ENCODE results near the gene APOL4. TPM values are rescaled to one million over a fixed set of nuclear protein-coding genes. Genes with fewer than 3 reads are reported as not detected.

The APOL4 gene
- total and polyA plus RNA-seq, 12 donors, result 1.6 to 22.6 (median 4.2) TPM; not detected in 1

GRCh38 chr22:36141481-36141880 lies 60.1 kb downstream of the APOL4 start:
- TF ChIP-seq, protein P1, sequence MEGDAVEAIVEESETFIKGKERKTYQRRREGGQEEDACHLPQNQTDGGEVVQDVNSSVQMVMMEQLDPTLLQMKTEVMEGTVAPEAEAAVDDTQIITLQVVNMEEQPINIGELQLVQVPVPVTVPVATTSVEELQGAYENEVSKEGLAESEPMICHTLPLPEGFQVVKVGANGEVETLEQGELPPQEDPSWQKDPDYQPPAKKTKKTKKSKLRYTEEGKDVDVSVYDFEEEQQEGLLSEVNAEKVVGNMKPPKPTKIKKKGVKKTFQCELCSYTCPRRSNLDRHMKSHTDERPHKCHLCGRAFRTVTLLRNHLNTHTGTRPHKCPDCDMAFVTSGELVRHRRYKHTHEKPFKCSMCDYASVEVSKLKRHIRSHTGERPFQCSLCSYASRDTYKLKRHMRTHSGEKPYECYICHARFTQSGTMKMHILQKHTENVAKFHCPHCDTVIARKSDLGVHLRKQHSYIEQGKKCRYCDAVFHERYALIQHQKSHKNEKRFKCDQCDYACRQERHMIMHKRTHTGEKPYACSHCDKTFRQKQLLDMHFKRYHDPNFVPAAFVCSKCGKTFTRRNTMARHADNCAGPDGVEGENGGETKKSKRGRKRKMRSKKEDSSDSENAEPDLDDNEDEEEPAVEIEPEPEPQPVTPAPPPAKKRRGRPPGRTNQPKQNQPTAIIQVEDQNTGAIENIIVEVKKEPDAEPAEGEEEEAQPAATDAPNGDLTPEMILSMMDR (IDR thresholded peaks at IDR 0.05), result no peak
- peaks cover 0 to 63% (median 27%) of the 10 kb centered on the region in 9 donors for H3K36me3 ChIP-seq
- H3K4me3 ChIP-seq, result no peak overlapping the region
- H3K4me1 ChIP-seq, result peaks cover 0 to 15% (median 6%) of the 10 kb centered on the region in 9 donors
- no peaks in the 10 kb centered on the region for H3K27me3 ChIP-seq
- no peak overlapping the region for H3K27ac ChIP-seq
- no peaks in the 10 kb centered on the region for H3K9me3 ChIP-seq
- no peak for ATAC-seq
- 80 to 84% methylated on average over 9 of the region's 9 CpGs for WGBS, 2 donors
- intact Hi-C loops (cut with DNase I), result loop anchor here in 4 of 10 donors (5.0 to 10.0 kb wide), 3 partner anchors 41 to 346 kb away; no protein-coding TSS in a partner anchor
- no peak for DNase-seq

Other genes with a start within 250 kb of the APOL4 start
- gene RBFOX2, start 173.0 kb downstream of the APOL4 start, total RNA-seq, result 100 to 1,000 TPM in 4 of 10 donors, 10 to 100 TPM in 6; 68.3 to 105 (median 95.0) TPM
- gene RBFOX2, start 173.0 kb downstream of the APOL4 start, polyA plus RNA-seq, result 10 to 100 TPM; 18.0 to 36.0 TPM
- gene APOL3, start 41.1 kb downstream of the APOL4 start, total RNA-seq, result 10 to 100 TPM; 17.1 to 65.9 (median 24.6) TPM
- 10 to 100 TPM; 24.0 to 37.3 TPM for gene APOL3, start 41.1 kb downstream of the APOL4 start, polyA plus RNA-seq
- gene APOL2, start 37.7 kb upstream of the APOL4 start, total RNA-seq, result 100 to 1,000 TPM in 1 of 10 donors, 10 to 100 TPM in 9; 30.9 to 215 (median 53.3) TPM
- gene APOL2, start 37.7 kb upstream of the APOL4 start, polyA plus RNA-seq, result 10 to 100 TPM; 28.6 to 55.5 TPM
- gene APOL1, start 51.3 kb upstream of the APOL4 start, total RNA-seq, result 100 to 1,000 TPM in 1 of 10 donors, 10 to 100 TPM in 8, 1 to 10 TPM in 1; 9.8 to 121 (median 16.4) TPM
- gene APOL1, start 51.3 kb upstream of the APOL4 start, polyA plus RNA-seq, result 10 to 100 TPM; 18.3 to 18.7 TPM
- gene MYH9, start 186.2 kb upstream of the APOL4 start, total RNA-seq, result 100 to 1,000 TPM; 132 to 345 (median 189) TPM
- gene MYH9, start 186.2 kb upstream of the APOL4 start, polyA plus RNA-seq, result 100 to 1,000 TPM; 134 to 243 TPM